ENCODE data around the gene VWC2. TPM values are rescaled to one million over a fixed set of nuclear protein-coding genes. Genes with fewer than 3 reads are reported as not detected.

Gene VWC2
- total and polyA plus RNA-seq, 9 donors: 0.03 to 0.20 (median 0.08) TPM

- H3K27me3 ChIP-seq (ENCODE audit: control insufficient read depth, insufficient read depth, low read length): peaks cover 5% of the 10 kb centered on the region
- no CpG with 5 or more reads among the region's 1 CpG for WGBS (ENCODE audit: insufficient coverage)
- H3K4me3 ChIP-seq (ENCODE audit: low read length): no peak overlapping the region
- H3K36me3 ChIP-seq (ENCODE audit: control insufficient read depth, insufficient read depth, low read length): no peaks in the 10 kb centered on the region
- DNase-seq: no peak
- no peak overlapping the region for H3K27ac ChIP-seq (ENCODE audit: low read length)
- H3K4me1 ChIP-seq (ENCODE audit: control insufficient read depth, insufficient read depth, low read length): no peaks in the 10 kb centered on the region
- no peaks in the 10 kb centered on the region for H3K9me3 ChIP-seq (replicated peaks; ENCODE audit: control insufficient read depth, low read depth, low read length)
Measured at GRCh38 chr7:49781996-49782395, 8.6 kb downstream of the VWC2 start.

- WGBS (ENCODE audit: insufficient coverage): 60% methylated on average over 4 of the region's 7 CpGs
- H3K27ac ChIP-seq (ENCODE audit: low read length): no peak overlapping the region
- no peaks in the 10 kb centered on the region for H3K27me3 ChIP-seq (ENCODE audit: control insufficient read depth, insufficient read depth, low read length)
- no peaks in the 10 kb centered on the region for H3K4me1 ChIP-seq (ENCODE audit: control insufficient read depth, insufficient read depth, low read length)
- H3K9me3 ChIP-seq (replicated peaks; ENCODE audit: control insufficient read depth, low read depth, low read length): no peaks in the 10 kb centered on the region
- peak; percentile 56 for DNase-seq
- no peaks in the 10 kb centered on the region for H3K36me3 ChIP-seq (ENCODE audit: control insufficient read depth, insufficient read depth, low read length)
- H3K4me3 ChIP-seq (ENCODE audit: low read length): no peak overlapping the region
Measured at GRCh38 chr7:49783446-49783845, 10.0 kb downstream of the VWC2 start.

GRCh38 chr7:49787980-49788379, 14.5 kb downstream of the VWC2 start:
- no peaks in the 10 kb centered on the region for H3K36me3 ChIP-seq (ENCODE audit: control insufficient read depth, insufficient read depth, low read length)
- 93% methylated on average over 5 of the region's 5 CpGs for WGBS (ENCODE audit: insufficient coverage)
- H3K27me3 ChIP-seq (ENCODE audit: control insufficient read depth, insufficient read depth, low read length): no peaks in the 10 kb centered on the region
- no peaks in the 10 kb centered on the region for H3K4me1 ChIP-seq (ENCODE audit: control insufficient read depth, insufficient read depth, low read length)
- no peak for DNase-seq
- no peak overlapping the region for H3K4me3 ChIP-seq (ENCODE audit: low read length)
- no peaks in the 10 kb centered on the region for H3K9me3 ChIP-seq (replicated peaks; ENCODE audit: control insufficient read depth, low read depth, low read length)
- H3K27ac ChIP-seq (ENCODE audit: low read length): no peak overlapping the region

- no peak overlapping the region for H3K4me3 ChIP-seq (ENCODE audit: low read length)
- DNase-seq: no peak
- H3K27ac ChIP-seq (ENCODE audit: low read length): no peak overlapping the region
- H3K36me3 ChIP-seq (ENCODE audit: control insufficient read depth, insufficient read depth, low read length): no peaks in the 10 kb centered on the region
- no peaks in the 10 kb centered on the region for H3K9me3 ChIP-seq (replicated peaks; ENCODE audit: control insufficient read depth, low read depth, low read length)
- WGBS (ENCODE audit: insufficient coverage): 93% methylated on average over 3 of the region's 4 CpGs
- H3K4me1 ChIP-seq (ENCODE audit: control insufficient read depth, insufficient read depth, low read length): no peaks in the 10 kb centered on the region
- H3K27me3 ChIP-seq (ENCODE audit: control insufficient read depth, insufficient read depth, low read length): no peaks in the 10 kb centered on the region
Measured at GRCh38 chr7:49788455-49789059, 15.1 kb downstream of the VWC2 start.

GRCh38 chr7:49789736-49790135, 16.3 kb downstream of the VWC2 start:
- no peak for DNase-seq
- no peaks in the 10 kb centered on the region for H3K9me3 ChIP-seq (replicated peaks; ENCODE audit: control insufficient read depth, low read depth, low read length)
- no peaks in the 10 kb centered on the region for H3K36me3 ChIP-seq (ENCODE audit: control insufficient read depth, insufficient read depth, low read length)
- 65% methylated on average over 6 of the region's 8 CpGs for WGBS (ENCODE audit: insufficient coverage)
- H3K4me1 ChIP-seq (ENCODE audit: control insufficient read depth, insufficient read depth, low read length): no peaks in the 10 kb centered on the region
- H3K4me3 ChIP-seq (ENCODE audit: low read length): no peak overlapping the region
- no peak overlapping the region for H3K27ac ChIP-seq (ENCODE audit: low read length)
- no peaks in the 10 kb centered on the region for H3K27me3 ChIP-seq (ENCODE audit: control insufficient read depth, insufficient read depth, low read length)

GRCh38 chr7:49790209-49790608, 16.8 kb downstream of the VWC2 start:
- Histone ChIP-seq H3K4me3 (ENCODE audit: low read length) (no peak overlapping the region), H3K27ac (ENCODE audit: low read length) (no peak overlapping the region), H3K4me1 (ENCODE audit: control insufficient read depth, insufficient read depth, low read length) (no peaks in the 10 kb centered on the region), H3K27me3 (ENCODE audit: control insufficient read depth, insufficient read depth, low read length) (no peaks in the 10 kb centered on the region), H3K9me3 (replicated peaks; ENCODE audit: control insufficient read depth, low read depth, low read length) (no peaks in the 10 kb centered on the region), H3K36me3 (ENCODE audit: control insufficient read depth, insufficient read depth, low read length) (no peaks in the 10 kb centered on the region)
- WGBS (ENCODE audit: insufficient coverage): no CpG with 5 or more reads among the region's 2 CpGs
- no peak for DNase-seq

GRCh38 chr7:49791088-49791741, 17.8 kb downstream of the VWC2 start:
- Histone ChIP-seq H3K36me3 (ENCODE audit: control insufficient read depth, insufficient read depth, low read length) (no peaks in the 10 kb centered on the region), H3K27ac (ENCODE audit: low read length) (no peak overlapping the region), H3K9me3 (replicated peaks; ENCODE audit: control insufficient read depth, low read depth, low read length) (no peaks in the 10 kb centered on the region), H3K4me1 (ENCODE audit: control insufficient read depth, insufficient read depth, low read length) (no peaks in the 10 kb centered on the region), H3K4me3 (ENCODE audit: low read length) (no peak overlapping the region), H3K27me3 (ENCODE audit: control insufficient read depth, insufficient read depth, low read length) (no peaks in the 10 kb centered on the region)
- DNase-seq: peak; percentile 44
- 55% methylated on average over 2 of the region's 7 CpGs for WGBS (ENCODE audit: insufficient coverage)

- Histone ChIP-seq H3K4me3 (ENCODE audit: low read length) (no peak overlapping the region), H3K4me1 (ENCODE audit: control insufficient read depth, insufficient read depth, low read length) (no peaks in the 10 kb centered on the region), H3K36me3 (ENCODE audit: control insufficient read depth, insufficient read depth, low read length) (no peaks in the 10 kb centered on the region), H3K27me3 (ENCODE audit: control insufficient read depth, insufficient read depth, low read length) (no peaks in the 10 kb centered on the region), H3K9me3 (replicated peaks; ENCODE audit: control insufficient read depth, low read depth, low read length) (no peaks in the 10 kb centered on the region), H3K27ac (ENCODE audit: low read length) (no peak overlapping the region)
- no peak for DNase-seq
- 82% methylated on average over 5 of the region's 6 CpGs for WGBS (ENCODE audit: insufficient coverage)
Measured at GRCh38 chr7:49797987-49798660, 24.7 kb downstream of the VWC2 start.

- H3K27me3 ChIP-seq (ENCODE audit: control insufficient read depth, insufficient read depth, low read length): no peaks in the 10 kb centered on the region
- H3K36me3 ChIP-seq (ENCODE audit: control insufficient read depth, insufficient read depth, low read length): no peaks in the 10 kb centered on the region
- no peaks in the 10 kb centered on the region for H3K4me1 ChIP-seq (ENCODE audit: control insufficient read depth, insufficient read depth, low read length)
- H3K9me3 ChIP-seq (replicated peaks; ENCODE audit: control insufficient read depth, low read depth, low read length): no peaks in the 10 kb centered on the region
- WGBS (ENCODE audit: insufficient coverage): 75% methylated on average over 5 of the region's 5 CpGs
- no peak overlapping the region for H3K4me3 ChIP-seq (ENCODE audit: low read length)
- H3K27ac ChIP-seq (ENCODE audit: low read length): no peak overlapping the region
- DNase-seq: peak; percentile 19
Measured at GRCh38 chr7:49800031-49800430, 26.6 kb downstream of the VWC2 start.

GRCh38 chr7:49802600-49802999, 29.2 kb downstream of the VWC2 start:
- no peak for DNase-seq
- Histone ChIP-seq H3K36me3 (ENCODE audit: control insufficient read depth, insufficient read depth, low read length) (no peaks in the 10 kb centered on the region), H3K27me3 (ENCODE audit: control insufficient read depth, insufficient read depth, low read length) (no peaks in the 10 kb centered on the region), H3K4me1 (ENCODE audit: control insufficient read depth, insufficient read depth, low read length) (no peaks in the 10 kb centered on the region), H3K4me3 (ENCODE audit: low read length) (no peak overlapping the region), H3K9me3 (replicated peaks; ENCODE audit: control insufficient read depth, low read depth, low read length) (no peaks in the 10 kb centered on the region), H3K27ac (ENCODE audit: low read length) (no peak overlapping the region)
- 95% methylated on average over 10 of the region's 15 CpGs for WGBS (ENCODE audit: insufficient coverage)

Data from muscle of leg (tissue), 11 donors.